Lower leg skin (tissue), 3 donors: Measurements from ENCODE around the gene CELSR3.

ENCODE experiments used
- POLR2A ChIP-seq, 2 donors: fragments of 450-650 bp; IDR thresholded peaks; one replicate each; pipeline ENCODE4 v1.6.1; 2016 to 2017; ENCODE audit warnings: antibody characterized with exemption in 2 of 2, mild to moderate bottlenecking in 1 of 2, moderate library complexity in 1 of 2
- TF ChIP-seq, protein P1 (sequence below), 3 donors: fragments of 450-650 bp; IDR thresholded peaks; one replicate each; pipeline ENCODE4 v1.5.1; 2016; ENCODE audit warnings: antibody characterized with exemption in 3 of 3, mild to moderate bottlenecking in 3 of 3, moderate library complexity in 2 of 3

DNA sequence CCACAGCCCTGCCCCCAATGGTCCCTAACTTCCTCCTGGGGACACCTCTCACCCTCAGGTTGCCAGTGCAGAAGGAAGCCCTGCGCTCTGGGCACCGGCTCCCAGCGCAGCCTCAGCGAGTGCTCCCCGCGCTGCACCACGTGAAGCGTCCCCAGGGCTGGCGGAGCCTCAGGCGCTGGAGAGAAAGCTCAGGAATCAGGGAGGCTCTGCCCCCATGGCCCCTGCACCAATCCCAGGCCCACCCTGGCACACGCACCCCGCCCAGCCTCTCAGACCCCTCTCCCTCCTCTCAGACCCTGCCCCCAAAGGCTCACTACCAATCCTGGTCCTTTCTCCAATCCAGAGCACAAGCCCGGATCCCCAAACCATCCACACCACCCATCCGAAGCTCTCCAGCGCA is 74.5 kb downstream of the CELSR3 start:
- TF ChIP-seq, protein P1, sequence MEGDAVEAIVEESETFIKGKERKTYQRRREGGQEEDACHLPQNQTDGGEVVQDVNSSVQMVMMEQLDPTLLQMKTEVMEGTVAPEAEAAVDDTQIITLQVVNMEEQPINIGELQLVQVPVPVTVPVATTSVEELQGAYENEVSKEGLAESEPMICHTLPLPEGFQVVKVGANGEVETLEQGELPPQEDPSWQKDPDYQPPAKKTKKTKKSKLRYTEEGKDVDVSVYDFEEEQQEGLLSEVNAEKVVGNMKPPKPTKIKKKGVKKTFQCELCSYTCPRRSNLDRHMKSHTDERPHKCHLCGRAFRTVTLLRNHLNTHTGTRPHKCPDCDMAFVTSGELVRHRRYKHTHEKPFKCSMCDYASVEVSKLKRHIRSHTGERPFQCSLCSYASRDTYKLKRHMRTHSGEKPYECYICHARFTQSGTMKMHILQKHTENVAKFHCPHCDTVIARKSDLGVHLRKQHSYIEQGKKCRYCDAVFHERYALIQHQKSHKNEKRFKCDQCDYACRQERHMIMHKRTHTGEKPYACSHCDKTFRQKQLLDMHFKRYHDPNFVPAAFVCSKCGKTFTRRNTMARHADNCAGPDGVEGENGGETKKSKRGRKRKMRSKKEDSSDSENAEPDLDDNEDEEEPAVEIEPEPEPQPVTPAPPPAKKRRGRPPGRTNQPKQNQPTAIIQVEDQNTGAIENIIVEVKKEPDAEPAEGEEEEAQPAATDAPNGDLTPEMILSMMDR (IDR thresholded peaks at IDR 0.05) = no peak
- TF ChIP-seq POLR2A (IDR thresholded peaks at IDR 0.05) = no peak
